ENCODE measurements around the gene APOD. TPM values are rescaled to one million over a fixed set of nuclear protein-coding genes. Genes with fewer than 3 reads are reported as not detected.

The APOD gene
- total RNA-seq, 1 donor from 2014 or later: not detected

- H3K4me3 ChIP-seq (ENCODE audit: low read depth, low read length): no peak overlapping the region
- DNase-seq (ENCODE audit: low read depth): no peak
- TF ChIP-seq CTCF (conservative IDR thresholded peaks at IDR 0.05; ENCODE audit: low read depth, low read length): no peak
These were observed 9.9 kb downstream of the APOD start for GRCh38 chr3:195573611-195574496.

- H3K4me3 ChIP-seq (ENCODE audit: low read depth, low read length): no peak overlapping the region
- no peak for TF ChIP-seq CTCF (conservative IDR thresholded peaks at IDR 0.05; ENCODE audit: low read depth, low read length)
- no peak for DNase-seq (ENCODE audit: low read depth)
These were observed 12.4 kb downstream of the APOD start for GRCh38 chr3:195571361-195571760.

GRCh38 chr3:195570912-195571311 lies 12.8 kb downstream of the APOD start:
- no peak overlapping the region for H3K4me3 ChIP-seq (ENCODE audit: low read depth, low read length)
- DNase-seq (ENCODE audit: low read depth): no peak
- no peak for TF ChIP-seq CTCF (conservative IDR thresholded peaks at IDR 0.05; ENCODE audit: low read depth, low read length)

GRCh38 chr3:195570344-195570743 lies 13.4 kb downstream of the APOD start:
- no peak for DNase-seq (ENCODE audit: low read depth)
- no peak overlapping the region for H3K4me3 ChIP-seq (ENCODE audit: low read depth, low read length)
- TF ChIP-seq CTCF (conservative IDR thresholded peaks at IDR 0.05; ENCODE audit: low read depth, low read length): no peak

- DNase-seq (ENCODE audit: low read depth): no peak
- H3K4me3 ChIP-seq (ENCODE audit: low read depth, low read length): no peak overlapping the region
- TF ChIP-seq CTCF (conservative IDR thresholded peaks at IDR 0.05; ENCODE audit: low read depth, low read length): no peak
These were observed 15.1 kb downstream of the APOD start for GRCh38 chr3:195568630-195569029.

- no peak overlapping the region for H3K4me3 ChIP-seq (ENCODE audit: low read depth, low read length)
- DNase-seq (ENCODE audit: low read depth): no peak
- no peak for TF ChIP-seq CTCF (conservative IDR thresholded peaks at IDR 0.05; ENCODE audit: low read depth, low read length)
These were observed 16.9 kb downstream of the APOD start for GRCh38 chr3:195566797-195567196.

- no peak for TF ChIP-seq CTCF (conservative IDR thresholded peaks at IDR 0.05; ENCODE audit: low read depth, low read length)
- no peak for DNase-seq (ENCODE audit: low read depth)
- H3K4me3 ChIP-seq (ENCODE audit: low read depth, low read length): no peak overlapping the region
These were observed 18.0 kb downstream of the APOD start for GRCh38 chr3:195565716-195566115.

Measured in epithelial cell of proximal tubule (primary cell).